C4-2B (cell line): Measurements from ENCODE around the gene ADAMTS7.

Source experiments
- H3K27ac ChIP-seq: fragments of 450-650 bp; 2 replicates; pipeline ENCODE4 v1.5.1; 2017
- ZFX ChIP-seq: fragments of 450-650 bp; IDR thresholded peaks from 2 replicates; pipeline ENCODE4 v1.6.1; 2017
- TF ChIP-seq, protein P1 (sequence below): fragments of 450-650 bp; conservative IDR thresholded peaks from 2 replicates; pipeline ENCODE4 v1.5.1; 2017; ENCODE audit warnings: mild to moderate bottlenecking

Gene ADAMTS7

GRCh38 chr15:78715930-78716329, 95.3 kb downstream of the ADAMTS7 start:
- TF ChIP-seq, protein P1, sequence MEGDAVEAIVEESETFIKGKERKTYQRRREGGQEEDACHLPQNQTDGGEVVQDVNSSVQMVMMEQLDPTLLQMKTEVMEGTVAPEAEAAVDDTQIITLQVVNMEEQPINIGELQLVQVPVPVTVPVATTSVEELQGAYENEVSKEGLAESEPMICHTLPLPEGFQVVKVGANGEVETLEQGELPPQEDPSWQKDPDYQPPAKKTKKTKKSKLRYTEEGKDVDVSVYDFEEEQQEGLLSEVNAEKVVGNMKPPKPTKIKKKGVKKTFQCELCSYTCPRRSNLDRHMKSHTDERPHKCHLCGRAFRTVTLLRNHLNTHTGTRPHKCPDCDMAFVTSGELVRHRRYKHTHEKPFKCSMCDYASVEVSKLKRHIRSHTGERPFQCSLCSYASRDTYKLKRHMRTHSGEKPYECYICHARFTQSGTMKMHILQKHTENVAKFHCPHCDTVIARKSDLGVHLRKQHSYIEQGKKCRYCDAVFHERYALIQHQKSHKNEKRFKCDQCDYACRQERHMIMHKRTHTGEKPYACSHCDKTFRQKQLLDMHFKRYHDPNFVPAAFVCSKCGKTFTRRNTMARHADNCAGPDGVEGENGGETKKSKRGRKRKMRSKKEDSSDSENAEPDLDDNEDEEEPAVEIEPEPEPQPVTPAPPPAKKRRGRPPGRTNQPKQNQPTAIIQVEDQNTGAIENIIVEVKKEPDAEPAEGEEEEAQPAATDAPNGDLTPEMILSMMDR = no peak
- H3K27ac ChIP-seq = no peak overlapping the region

GRCh38 chr15:78715434-78715833, 95.8 kb downstream of the ADAMTS7 start:
- H3K27ac ChIP-seq = no peak overlapping the region
- TF ChIP-seq, protein P1 = no peak
- TF ChIP-seq ZFX = no peak

DNA sequence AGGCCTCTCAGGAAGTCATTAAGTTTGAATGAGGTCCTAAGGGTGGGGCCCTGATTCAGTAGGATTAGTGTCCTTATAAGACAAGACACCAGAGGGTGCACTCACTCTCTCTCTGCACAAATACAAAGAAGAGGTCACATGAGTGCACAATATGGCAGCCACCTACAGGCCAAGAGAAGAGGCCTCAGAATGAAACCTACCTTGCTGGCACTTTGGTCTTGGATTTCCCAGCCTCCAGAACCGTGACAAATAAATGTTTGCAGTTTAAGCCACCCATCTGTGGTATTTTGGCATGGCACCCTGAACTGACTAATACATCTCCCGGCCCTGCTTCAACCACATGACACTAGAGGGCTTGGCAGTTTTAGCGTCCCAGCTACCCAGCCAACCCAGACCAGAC, 96.4 kb downstream of the ADAMTS7 start:
- no peak overlapping the region for H3K27ac ChIP-seq
- TF ChIP-seq, protein P1 = no peak; the same call in 1 of the 2 replicates
- no peak for TF ChIP-seq ZFX

DNA sequence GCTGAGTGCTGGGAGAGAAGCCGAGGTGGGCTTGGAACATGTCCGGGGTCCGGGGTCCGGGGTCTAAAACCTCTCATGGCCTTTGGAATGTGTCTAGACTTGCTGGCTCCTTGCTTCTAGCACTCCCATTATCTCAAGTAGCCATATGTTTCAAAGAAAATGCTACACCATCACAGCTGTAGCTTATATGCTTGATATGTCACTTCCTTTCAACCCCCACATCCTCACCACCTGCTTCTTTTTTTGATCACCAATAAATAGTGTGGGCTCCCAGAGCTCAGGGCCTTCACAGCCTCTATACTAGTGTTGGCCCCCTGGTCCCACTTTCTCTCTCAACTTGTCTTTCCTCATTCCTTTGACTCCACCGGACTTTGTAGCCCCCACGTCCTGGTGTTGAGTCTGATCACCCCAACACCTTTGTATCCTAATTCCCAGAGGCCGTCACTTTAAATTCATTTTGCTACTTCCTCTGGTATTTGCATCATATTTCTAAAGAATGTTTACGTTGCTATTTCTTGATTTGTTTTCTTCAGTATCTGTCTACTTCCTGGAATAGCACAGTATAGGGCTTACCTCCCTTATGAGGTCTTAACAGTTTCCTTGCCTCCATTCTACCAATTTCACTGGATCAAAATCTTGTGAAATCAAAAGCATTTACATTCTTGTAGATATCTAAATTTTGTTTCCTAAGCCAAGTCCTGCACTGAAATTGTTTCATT, 98.3 kb downstream of the ADAMTS7 start:
- H3K27ac ChIP-seq = no peak overlapping the region
- TF ChIP-seq, protein P1 = no peak
- no peak for TF ChIP-seq ZFX

DNA sequence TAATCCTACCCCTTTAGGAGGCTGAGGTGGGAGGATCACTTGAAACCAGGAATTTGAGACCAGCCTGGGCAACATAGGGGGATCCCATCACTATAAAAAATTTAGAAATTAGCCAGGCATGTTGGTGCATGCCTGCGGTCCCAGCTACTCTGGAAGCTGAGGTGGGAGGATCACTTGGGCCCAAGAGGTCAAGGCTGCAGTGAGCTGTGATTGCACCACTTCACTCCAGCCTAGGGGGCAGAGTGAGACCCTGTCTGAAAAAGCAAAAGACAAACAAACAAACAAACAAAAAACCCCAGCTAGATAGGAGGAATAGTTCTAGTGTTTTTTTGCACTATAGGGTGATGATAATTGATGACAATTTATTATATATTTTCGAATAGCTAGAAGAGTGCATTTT, 99.6 kb downstream of the ADAMTS7 start:
- TF ChIP-seq, protein P1 = no peak
- TF ChIP-seq ZFX = no peak
- no peak overlapping the region for H3K27ac ChIP-seq

- H3K27ac ChIP-seq = no peak overlapping the region
- TF ChIP-seq, protein P1 = peak; percentile 94
- TF ChIP-seq ZFX = no peak
These were observed 101.9 kb downstream of the ADAMTS7 start for GRCh38 chr15:78709263-78709882.
